HG02571 (cell line): ENCODE results near the gene ABCC12.

Experiments used
- ATAC-seq: cut with Tn5 transposase; IDR thresholded peaks from one replicate; pipeline ENCODE4 v1.9.1; 2021; ENCODE audit warnings: mild to moderate bottlenecking, moderate library complexity; ENCODE audit not compliant: unreplicated experiment

The ABCC12 gene

DNA sequence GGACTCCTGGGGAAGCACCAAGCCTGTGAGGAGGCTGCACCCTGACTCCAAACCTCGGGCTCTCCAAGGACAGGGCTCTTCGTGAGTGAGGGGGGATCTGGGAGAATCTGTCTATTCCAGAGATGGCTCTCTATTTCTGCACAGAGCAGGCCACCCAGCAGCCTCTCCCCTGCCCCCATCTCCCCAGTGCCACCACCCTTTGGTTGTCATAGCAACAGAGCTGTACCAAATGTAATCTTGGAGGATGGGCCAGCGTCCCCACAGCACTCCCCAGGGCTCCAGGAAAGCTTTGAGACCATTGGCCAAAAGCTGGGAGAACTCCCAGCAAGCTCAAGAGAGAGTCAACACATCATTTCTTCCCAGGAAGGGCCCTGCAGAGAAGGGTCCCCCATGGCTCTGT is 49.3 kb downstream of the ABCC12 start:
- no peak for ATAC-seq
